Esophagus squamous epithelium (tissue), 5 donors: ENCODE measurements around the gene ATRN. TPM values are rescaled to one million over a fixed set of nuclear protein-coding genes. Genes with fewer than 3 reads are reported as not detected.

Source experiments
- DNase-seq: peaks from one replicate; lab custom pipeline; 2025; lab: John Stamatoyannopoulos, UW
- H3K27ac ChIP-seq, 4 donors: fragments of 200-600 bp; sonication (generic); one replicate each; pipeline ENCODE4 v1.5.1; 2016 to 2019; ENCODE audit warnings: mild to moderate bottlenecking in 1 of 4
- H3K27me3 ChIP-seq, 4 donors: fragments of 200-600 bp; sonication (generic); 1 replicate in 3 of 4; 2 replicates in 1 of 4; pipeline versions ENCODE4 v1.5.1 to v1.6.0; 2017 to 2021; ENCODE audit warnings: antibody characterized with exemption in 1 of 4
- H3K36me3 ChIP-seq, 3 donors: fragments of 200-600 bp; sonication (generic); one replicate each; pipeline ENCODE4 v1.5.1; 2016 to 2019
- H3K4me1 ChIP-seq, 3 donors: fragments of 200-600 bp; sonication (generic); one replicate each; pipeline ENCODE4 v1.5.1; 2017 to 2019
- H3K4me3 ChIP-seq, 4 donors: fragments of 200-600 bp; sonication (generic); 1 replicate in 3 of 4; 2 replicates in 1 of 4; pipeline ENCODE4 v1.5.1; 2016 to 2019; ENCODE audit warnings: mild to moderate bottlenecking in 2 of 4, moderate library complexity in 1 of 4
- H3K9me3 ChIP-seq, 3 donors: fragments of 200-600 bp; sonication (generic); one replicate each; pipeline ENCODE4 v1.5.1; 2016 to 2019
- POLR2A ChIP-seq, 4 donors: fragments of 450-650 bp; IDR thresholded peaks; one replicate each; pipeline ENCODE4 v1.6.1; 2017; ENCODE audit warnings: antibody characterized with exemption in 4 of 4, mild to moderate bottlenecking in 4 of 4, moderate library complexity in 3 of 4
- WGBS, 2 donors: methylation state at CpG; one replicate each; pipeline ENCODE4 v1.1.5; 2018; 5-methylcytosine and 5-hydroxymethylcytosine counted together
- intact Hi-C: fragments of 100-400 bp; cut with DNase I; formaldehyde crosslinking; loops from one replicate; pipeline ENCODE4 v1.15.0; 2022
- total RNA-seq, 4 donors: library from RNA; depleted of rRNA; stranded (reverse); fragments of >200 nt; gene quantifications; one replicate each; pipeline ENCODE4 v1.1.0, GENCODE V29; 2016
- TF ChIP-seq, protein P1 (sequence below), 6 experiments: fragments of 450-650 bp in 4 of 6; fragments of 200-600 bp in 2 of 6; sonication (generic) in 2 of 6; IDR thresholded peaks; one replicate each; pipeline ENCODE4 v1.5.1; 2016 to 2019; ENCODE audit warnings: antibody characterized with exemption in 6 of 6, mild to moderate bottlenecking in 4 of 6, moderate library complexity in 4 of 6
- donor health status: DM: yes; HTN: yes; CAD: no.

Gene ATRN
- total RNA-seq, 4 donors from 2014 or later = 15.4 to 23.1 (median 21.4) TPM

GRCh38 chr20:3551681-3552434 is 81.0 kb downstream of the ATRN start:
- H3K4me3 ChIP-seq = no peak overlapping the region
- no peaks in the 10 kb centered on the region for H3K4me1 ChIP-seq
- DNase-seq = no peak
- no peaks in the 10 kb centered on the region for H3K27me3 ChIP-seq
- intact Hi-C loops = no loop called here
- no peaks in the 10 kb centered on the region for H3K9me3 ChIP-seq
- H3K36me3 ChIP-seq = peaks cover 0 to 65% (median 0%) of the 10 kb centered on the region in 3 donors
- no peak overlapping the region for H3K27ac ChIP-seq
- TF ChIP-seq, protein P1, sequence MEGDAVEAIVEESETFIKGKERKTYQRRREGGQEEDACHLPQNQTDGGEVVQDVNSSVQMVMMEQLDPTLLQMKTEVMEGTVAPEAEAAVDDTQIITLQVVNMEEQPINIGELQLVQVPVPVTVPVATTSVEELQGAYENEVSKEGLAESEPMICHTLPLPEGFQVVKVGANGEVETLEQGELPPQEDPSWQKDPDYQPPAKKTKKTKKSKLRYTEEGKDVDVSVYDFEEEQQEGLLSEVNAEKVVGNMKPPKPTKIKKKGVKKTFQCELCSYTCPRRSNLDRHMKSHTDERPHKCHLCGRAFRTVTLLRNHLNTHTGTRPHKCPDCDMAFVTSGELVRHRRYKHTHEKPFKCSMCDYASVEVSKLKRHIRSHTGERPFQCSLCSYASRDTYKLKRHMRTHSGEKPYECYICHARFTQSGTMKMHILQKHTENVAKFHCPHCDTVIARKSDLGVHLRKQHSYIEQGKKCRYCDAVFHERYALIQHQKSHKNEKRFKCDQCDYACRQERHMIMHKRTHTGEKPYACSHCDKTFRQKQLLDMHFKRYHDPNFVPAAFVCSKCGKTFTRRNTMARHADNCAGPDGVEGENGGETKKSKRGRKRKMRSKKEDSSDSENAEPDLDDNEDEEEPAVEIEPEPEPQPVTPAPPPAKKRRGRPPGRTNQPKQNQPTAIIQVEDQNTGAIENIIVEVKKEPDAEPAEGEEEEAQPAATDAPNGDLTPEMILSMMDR (IDR thresholded peaks at IDR 0.05) = no peak
- no peak for TF ChIP-seq POLR2A (IDR thresholded peaks at IDR 0.05)

GRCh38 chr20:3553663-3554062 is 82.8 kb downstream of the ATRN start:
- no peak overlapping the region for H3K27ac ChIP-seq
- peaks cover 0 to 47% (median 0%) of the 10 kb centered on the region in 3 donors for H3K36me3 ChIP-seq
- no peak for TF ChIP-seq POLR2A (IDR thresholded peaks at IDR 0.05)
- TF ChIP-seq, protein P1 (IDR thresholded peaks at IDR 0.05) = no peak
- WGBS, 2 donors = 57 to 64% methylated on average over 3 of the region's 3 CpGs
- H3K4me3 ChIP-seq = no peak overlapping the region
- intact Hi-C loops = no loop called here
- no peaks in the 10 kb centered on the region for H3K4me1 ChIP-seq
- no peaks in the 10 kb centered on the region for H3K9me3 ChIP-seq
- no peak for DNase-seq
- H3K27me3 ChIP-seq = no peaks in the 10 kb centered on the region

DNA sequence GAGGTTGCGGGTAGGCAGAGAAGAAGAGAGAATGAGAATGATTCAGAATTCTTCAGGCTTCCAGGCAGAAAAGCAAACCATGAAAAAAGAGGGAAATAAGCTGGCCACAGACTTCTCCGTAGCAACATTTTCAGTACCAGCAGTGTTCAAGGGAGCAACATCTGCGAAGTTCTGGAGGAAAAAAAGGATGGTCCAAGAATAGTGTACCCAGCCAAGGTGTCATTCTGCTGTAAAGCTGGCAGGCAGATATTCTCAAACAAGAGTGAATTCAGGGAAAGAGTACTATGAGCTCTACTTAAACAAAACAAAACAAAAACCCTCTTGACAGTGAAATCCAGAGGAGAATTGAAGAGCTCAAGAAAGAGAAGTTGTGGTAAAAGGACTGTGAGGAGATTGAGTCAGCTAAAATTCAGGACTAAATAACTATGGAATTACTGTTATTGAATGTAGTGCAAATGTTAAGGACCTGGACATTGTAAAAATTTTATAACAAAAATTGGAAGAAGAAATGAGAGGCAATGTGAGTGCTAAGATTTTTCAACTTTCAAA is 86.5 kb downstream of the ATRN start:
- TF ChIP-seq POLR2A (IDR thresholded peaks at IDR 0.05) = no peak
- TF ChIP-seq, protein P1 (IDR thresholded peaks at IDR 0.05) = no peak
- 73 to 75% methylated on average over 3 of the region's 3 CpGs for WGBS, 2 donors
- Histone ChIP-seq H3K9me3 (no peaks in the 10 kb centered on the region), H3K4me1 (no peaks in the 10 kb centered on the region), H3K27me3 (no peaks in the 10 kb centered on the region), H3K36me3 (peaks cover 0 to 35% (median 0%) of the 10 kb centered on the region in 3 donors), H3K4me3 (no peak overlapping the region), H3K27ac (no peak overlapping the region)
- DNase-seq = no peak
- intact Hi-C loops = no loop called here

- DNase-seq = no peak
- Histone ChIP-seq H3K27me3 (no peaks in the 10 kb centered on the region), H3K27ac (no peak overlapping the region), H3K36me3 (peaks cover 0 to 34% (median 0%) of the 10 kb centered on the region in 3 donors), H3K9me3 (no peaks in the 10 kb centered on the region), H3K4me1 (no peaks in the 10 kb centered on the region), H3K4me3 (no peak overlapping the region)
- TF ChIP-seq, protein P1 (IDR thresholded peaks at IDR 0.05) = no peak
- no peak for TF ChIP-seq POLR2A (IDR thresholded peaks at IDR 0.05)
- WGBS, 2 donors = 47 to 78% methylated on average over 1 of the region's 1 CpG
- intact Hi-C loops = no loop called here
These were observed 88.4 kb downstream of the ATRN start for GRCh38 chr20:3559231-3559630.

GRCh38 chr20:3559637-3560036 is 88.8 kb downstream of the ATRN start:
- no peaks in the 10 kb centered on the region for H3K4me1 ChIP-seq
- H3K27me3 ChIP-seq = no peaks in the 10 kb centered on the region
- H3K36me3 ChIP-seq = peaks cover 0 to 38% (median 0%) of the 10 kb centered on the region in 3 donors
- intact Hi-C loops = no loop called here
- no peak overlapping the region for H3K4me3 ChIP-seq
- 93 to 100% methylated on average over 1 of the region's 1 CpG for WGBS, 2 donors
- H3K27ac ChIP-seq = no peak overlapping the region
- TF ChIP-seq POLR2A (IDR thresholded peaks at IDR 0.05) = no peak
- TF ChIP-seq, protein P1 (IDR thresholded peaks at IDR 0.05) = no peak
- no peaks in the 10 kb centered on the region for H3K9me3 ChIP-seq
- DNase-seq = no peak
